Endothelial cell of umbilical vein (primary cell): ENCODE data around the gene RABEP2. TPM values are rescaled to one million over a fixed set of nuclear protein-coding genes. Genes with fewer than 3 reads are reported as not detected.

ENCODE experiments used
- BruUV-seq: library from RNA; stranded (reverse); fragments of 400-500 nt; replicated peaks from 2 replicates; lab custom pipeline; 2021; lab: Mats Ljungman, UMichigan
- CTCF ChIA-PET: fragments of 300-600, 350-600 bp; sonication (Branson Sonifier 250); formaldehyde crosslinking; loops from one replicate; lab custom pipeline; 2021; ENCODE audit warnings: antibody characterized with exemption, inconsistent platforms; lab: Charles Lee
- POLR2A ChIA-PET: fragments of 300-600, 350-600 bp; sonication (Branson Sonifier 250); formaldehyde crosslinking; loops from one replicate; lab custom pipeline; 2021; ENCODE audit warnings: antibody characterized with exemption, inconsistent platforms; lab: Charles Lee
- DNase-seq: peaks from one replicate; pipeline ENCODE4 v3.0.0-alpha.2; 2011; ENCODE audit warnings: low read depth, low spot score
- FAIRE-seq: peaks from 2 replicates; lab custom pipeline; 2011; peaks lifted over from hg19 to GRCh38; lab: Jason Lieb, UNC
- H2AFZ ChIP-seq: 2 replicates; pipeline ENCODE4 v1.6.0; 2012; ENCODE audit warnings: low read depth, low read length, control low read depth, inconsistent platforms
- H3K27ac ChIP-seq: 2 replicates; pipeline ENCODE4 v1.5.1; 2011; ENCODE audit warnings: low read depth, mild to moderate bottlenecking, control low read depth, low read length, moderate library complexity; ENCODE audit not compliant: insufficient read depth
- H3K27me3 ChIP-seq, 2 experiments: 2 replicates each; pipeline versions ENCODE4 v1.6.0 to v1.6.1; 2011; ENCODE audit warnings: low read length in 2 of 2, mixed read lengths in 1 of 2; ENCODE audit not compliant: control insufficient read depth in 2 of 2, insufficient read depth in 2 of 2
- H3K36me3 ChIP-seq, 2 experiments: 2 replicates in 1 of 2; 3 replicates in 1 of 2; pipeline ENCODE4 v1.5.1; 2011; ENCODE audit warnings: low read length in 2 of 2, mild to moderate bottlenecking in 1 of 2, moderate library complexity in 1 of 2; ENCODE audit not compliant: control insufficient read depth in 2 of 2, insufficient read depth in 2 of 2; ENCODE audit errors: extremely low read depth in 1 of 2
- H3K4me1 ChIP-seq: 3 replicates; pipeline ENCODE4 v1.5.1; 2011; ENCODE audit warnings: mild to moderate bottlenecking, low read length; ENCODE audit not compliant: control insufficient read depth, insufficient read depth; ENCODE audit errors: extremely low read depth
- H3K4me2 ChIP-seq: 2 replicates; pipeline ENCODE4 v1.6.1; 2011; ENCODE audit warnings: low read length, control low read depth, mixed read lengths; ENCODE audit not compliant: insufficient read depth
- H3K4me3 ChIP-seq, 3 experiments: fragments of 200-600 bp in 1 of 3; sonication (generic), shearing (Covaris generic) in 1 of 3; replicated peaks in 1 of 3; 2 replicates each; pipeline ENCODE4 v1.5.1; 2011 to 2016; ENCODE audit warnings: control low read depth in 3 of 3, low read length in 3 of 3, mild to moderate bottlenecking in 2 of 3, inconsistent platforms in 1 of 3, low read depth in 1 of 3, moderate library complexity in 1 of 3; ENCODE audit not compliant: insufficient read depth in 1 of 3
- H3K79me2 ChIP-seq: 2 replicates; pipeline ENCODE4 v1.6.0; 2012; ENCODE audit warnings: low read length, inconsistent platforms; ENCODE audit not compliant: control insufficient read depth, insufficient read depth
- H3K9ac ChIP-seq: replicated peaks from 2 replicates; pipeline ENCODE3; 2011; ENCODE audit warnings: low read length, control low read depth; ENCODE audit not compliant: insufficient read depth; ENCODE audit errors: extremely low read depth
- H3K9me1 ChIP-seq: replicated peaks from 3 replicates; pipeline ENCODE4 v1.6.0; 2011; ENCODE audit warnings: mild to moderate bottlenecking, low read length; ENCODE audit not compliant: control insufficient read depth, insufficient read depth; ENCODE audit errors: extremely low read depth
- H3K9me3 ChIP-seq: replicated peaks from 2 replicates; pipeline ENCODE4 v1.5.1; 2012; ENCODE audit warnings: low read length, inconsistent platforms; ENCODE audit not compliant: control insufficient read depth, insufficient read depth
- H4K20me1 ChIP-seq: replicated peaks from 2 replicates; pipeline ENCODE3; 2011; ENCODE audit warnings: mild to moderate bottlenecking, low read length; ENCODE audit not compliant: control insufficient read depth, insufficient read depth; ENCODE audit errors: extremely low read depth
- EZH2 ChIP-seq: IDR thresholded peaks from 2 replicates; pipeline ENCODE4 v1.6.1; 2012; ENCODE audit warnings: borderline replicate concordance, low read depth, mild to moderate bottlenecking, moderate library complexity, low read length, inconsistent platforms; ENCODE audit not compliant: severe bottlenecking
- GATA2 ChIP-seq: IDR thresholded peaks from 2 replicates; pipeline ENCODE4 v1.7.0; 2011; ENCODE audit warnings: low read depth, mild to moderate bottlenecking, moderate library complexity, mixed read lengths, low read length; ENCODE audit not compliant: insufficient read length, insufficient read depth
- JUN ChIP-seq: IDR thresholded peaks from 2 replicates; pipeline ENCODE4 v1.6.1; 2011; ENCODE audit warnings: borderline replicate concordance, low read depth; ENCODE audit not compliant: insufficient read length, insufficient read depth
- MYC ChIP-seq: IDR thresholded peaks from one replicate; pipeline ENCODE4 v1.6.1; 2011; ENCODE audit warnings: mild to moderate bottlenecking, low read depth, low read length
- POLR2A ChIP-seq: IDR thresholded peaks from 2 replicates; pipeline ENCODE4 v1.6.1; 2012; ENCODE audit warnings: low read depth, mild to moderate bottlenecking, control low read depth, low read length
- POLR2AphosphoS5 ChIP-seq: IDR thresholded peaks from 2 replicates; pipeline ENCODE4 v1.6.1; 2012; ENCODE audit warnings: low read depth, mild to moderate bottlenecking, control low read depth, low read length, moderate library complexity; ENCODE audit not compliant: insufficient read depth
- dilution Hi-C: fragments of 300-500 bp; cut with MboI; formaldehyde crosslinking; loops from one replicate; pipeline ENCODE4 v1.15.0; 2019; ENCODE audit warnings: low sequenced_read_pairs; ENCODE audit not compliant: extremely low pct_ligation_motif_present
- intact Hi-C: fragments of 100-400 bp; cut with micrococcal nuclease; formaldehyde crosslinking; loops from one replicate; pipeline ENCODE4 v1.10.0; 2022
- polyA plus RNA-seq, 4 experiments: library from polyadenylated mRNA; depleted of rRNA in 3 of 4; stranded (reverse) in 3 of 4; unstranded in 1 of 4; fragments of >200 nt; gene quantifications; 2 replicates each; pipeline versions ENCODE4 v1.2.1 to v1.2.3, GENCODE V29; 2011 to 2012; ENCODE audit warnings: missing spikeins in 1 of 4
- total RNA-seq: library from RNA; stranded (reverse); gene quantifications from 2 replicates; pipeline ENCODE4 v1.2.3, GENCODE V29; 2021
- TF ChIP-seq, protein P1 (sequence below): IDR thresholded peaks from 2 replicates; pipeline ENCODE4 v1.6.1; 2011; ENCODE audit not compliant: insufficient read depth, insufficient read length
- TF ChIP-seq, protein P2 (sequence below), 2 donors: IDR thresholded peaks; 1 replicate in 1 of 2; 2 replicates in 1 of 2; pipeline ENCODE4 v1.5.1; 2011; ENCODE audit warnings: low read length in 2 of 2, mild to moderate bottlenecking in 2 of 2, moderate library complexity in 2 of 2, control low read depth in 1 of 2, inconsistent platforms in 1 of 2, low read depth in 1 of 2; ENCODE audit not compliant: insufficient read depth in 1 of 2; ENCODE audit errors: extremely low read depth in 1 of 2

RABEP2 gene
- total and polyA plus RNA-seq, 2 donors (not counting 3 experiments of a cell fraction or from before 2014, with no cell fraction given), result 25.9 to 37.4 TPM

GRCh38 chr16:28903344-28904042 is 21.5 kb downstream of the RABEP2 start:
- Histone ChIP-seq H4K20me1 (no peaks in the 10 kb centered on the region), H3K9me3 (no peaks in the 10 kb centered on the region), H3K79me2 (no peaks in the 10 kb centered on the region), H3K27ac (no peak overlapping the region), H2AFZ (no peak overlapping the region), H3K36me3 (peaks cover 0 to 9% of the 10 kb centered on the region in 2 experiments), H3K9ac (no peak overlapping the region), H3K4me1 (no peaks in the 10 kb centered on the region), H3K4me3 (no peak overlapping the region), H3K4me2 (no peak overlapping the region), H3K9me1 (no peaks in the 10 kb centered on the region), H3K27me3 (no peaks in the 10 kb centered on the region)
- TF ChIP-seq JUN, result no peak
- TF ChIP-seq, protein P1, sequence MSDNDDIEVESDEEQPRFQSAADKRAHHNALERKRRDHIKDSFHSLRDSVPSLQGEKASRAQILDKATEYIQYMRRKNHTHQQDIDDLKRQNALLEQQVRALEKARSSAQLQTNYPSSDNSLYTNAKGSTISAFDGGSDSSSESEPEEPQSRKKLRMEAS, result no peak
- TF ChIP-seq EZH2, result no peak
- no peak for TF ChIP-seq POLR2AphosphoS5
- no peak for TF ChIP-seq GATA2
- no peak for TF ChIP-seq MYC
- TF ChIP-seq, protein P2, sequence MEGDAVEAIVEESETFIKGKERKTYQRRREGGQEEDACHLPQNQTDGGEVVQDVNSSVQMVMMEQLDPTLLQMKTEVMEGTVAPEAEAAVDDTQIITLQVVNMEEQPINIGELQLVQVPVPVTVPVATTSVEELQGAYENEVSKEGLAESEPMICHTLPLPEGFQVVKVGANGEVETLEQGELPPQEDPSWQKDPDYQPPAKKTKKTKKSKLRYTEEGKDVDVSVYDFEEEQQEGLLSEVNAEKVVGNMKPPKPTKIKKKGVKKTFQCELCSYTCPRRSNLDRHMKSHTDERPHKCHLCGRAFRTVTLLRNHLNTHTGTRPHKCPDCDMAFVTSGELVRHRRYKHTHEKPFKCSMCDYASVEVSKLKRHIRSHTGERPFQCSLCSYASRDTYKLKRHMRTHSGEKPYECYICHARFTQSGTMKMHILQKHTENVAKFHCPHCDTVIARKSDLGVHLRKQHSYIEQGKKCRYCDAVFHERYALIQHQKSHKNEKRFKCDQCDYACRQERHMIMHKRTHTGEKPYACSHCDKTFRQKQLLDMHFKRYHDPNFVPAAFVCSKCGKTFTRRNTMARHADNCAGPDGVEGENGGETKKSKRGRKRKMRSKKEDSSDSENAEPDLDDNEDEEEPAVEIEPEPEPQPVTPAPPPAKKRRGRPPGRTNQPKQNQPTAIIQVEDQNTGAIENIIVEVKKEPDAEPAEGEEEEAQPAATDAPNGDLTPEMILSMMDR (IDR thresholded peaks at IDR 0.05; ENCODE audit: extremely low read depth in 1 of 2, insufficient read depth in 1 of 2, low read depth in 1 of 2, low read length in 2 of 2), result no peak
- TF ChIP-seq POLR2A, result no peak
- no peak for FAIRE-seq
- dilution Hi-C loops, result no loop called here
- CTCF ChIA-PET, result no interaction called here
- BruUV-seq, result no TSS peak
- DNase-seq, result no peak
- intact Hi-C loops, result no loop called here
- POLR2A ChIA-PET, result no interaction called here
